Astrocyte (in vitro differentiated cells and primary cell): ENCODE measurements around the gene STAC2. TPM values are rescaled to one million over a fixed set of nuclear protein-coding genes. Genes with fewer than 3 reads are reported as not detected.

Experiments
- DNase-seq: peaks from one replicate; pipeline ENCODE4 v3.0.0-alpha.2; 2010; ENCODE audit warnings: low read depth
- FAIRE-seq: peaks from 2 replicates; lab custom pipeline; 2011; peaks lifted over from hg19 to GRCh38; lab: Jason Lieb, UNC
- H2AFZ ChIP-seq: 2 replicates; pipeline ENCODE4 v1.6.0; 2012; ENCODE audit warnings: low read depth, low read length, inconsistent platforms
- H3K27ac ChIP-seq: 2 replicates; pipeline ENCODE4 v1.5.1; 2011; ENCODE audit warnings: low read depth, low read length, inconsistent platforms
- H3K27me3 ChIP-seq: 2 replicates; pipeline ENCODE4 v1.6.0; 2011; ENCODE audit warnings: low read length, inconsistent platforms; ENCODE audit not compliant: insufficient read depth
- H3K36me3 ChIP-seq: 2 replicates; pipeline ENCODE4 v1.5.1; 2011; ENCODE audit warnings: low read length, inconsistent platforms; ENCODE audit not compliant: insufficient read depth
- H3K4me1 ChIP-seq: 2 replicates; pipeline ENCODE4 v1.5.1; 2011; ENCODE audit warnings: low read length, inconsistent platforms; ENCODE audit not compliant: insufficient read depth
- H3K4me2 ChIP-seq: 2 replicates; pipeline ENCODE4 v1.6.0; 2012; ENCODE audit warnings: low read length, inconsistent platforms
- H3K4me3 ChIP-seq: 2 replicates; pipeline ENCODE4 v1.5.1; 2011; ENCODE audit warnings: low read depth, mild to moderate bottlenecking, low read length, inconsistent platforms; ENCODE audit not compliant: insufficient read depth
- H3K79me2 ChIP-seq: 2 replicates; pipeline ENCODE4 v1.6.0; 2012; ENCODE audit warnings: mild to moderate bottlenecking, low read length, inconsistent platforms; ENCODE audit not compliant: insufficient read depth
- H3K9ac ChIP-seq: 2 replicates; pipeline ENCODE4 v1.6.0; 2012; ENCODE audit warnings: mild to moderate bottlenecking, low read length, inconsistent platforms
- H3K9me3 ChIP-seq: 2 replicates; pipeline ENCODE4 v1.5.1; 2012; ENCODE audit warnings: low read depth, mild to moderate bottlenecking, low read length, inconsistent platforms; ENCODE audit not compliant: insufficient read depth
- H4K20me1 ChIP-seq: 2 replicates; pipeline ENCODE4 v1.6.0; 2012; ENCODE audit warnings: low read length, inconsistent platforms; ENCODE audit not compliant: insufficient read depth
- H3K27ac Mint-ChIP-seq: one replicate; pipeline ENCODE4 v1.8.0; 2021; ENCODE audit warnings: mild to moderate bottlenecking, mixed read lengths; ENCODE audit not compliant: unreplicated experiment
- H3K27me3 Mint-ChIP-seq: one replicate; pipeline ENCODE4 v1.8.0; 2021; ENCODE audit warnings: low read depth, mixed read lengths; ENCODE audit not compliant: unreplicated experiment
- H3K36me3 Mint-ChIP-seq: one replicate; pipeline ENCODE4 v1.8.0; 2021; ENCODE audit warnings: low read depth, mixed read lengths; ENCODE audit not compliant: unreplicated experiment
- H3K4me1 Mint-ChIP-seq: one replicate; pipeline ENCODE4 v1.8.0; 2021; ENCODE audit warnings: low read depth, mixed read lengths; ENCODE audit not compliant: unreplicated experiment
- H3K4me3 Mint-ChIP-seq: one replicate; pipeline ENCODE4 v1.8.0; 2021; ENCODE audit warnings: mild to moderate bottlenecking, moderate library complexity, mixed read lengths; ENCODE audit not compliant: unreplicated experiment
- H3K9me3 Mint-ChIP-seq: one replicate; pipeline ENCODE4 v1.8.0; 2021; ENCODE audit warnings: mild to moderate bottlenecking, mixed read lengths; ENCODE audit not compliant: unreplicated experiment
- CTCF ChIP-seq: IDR thresholded peaks from 2 replicates; pipeline ENCODE4 v1.5.1; 2011; ENCODE audit warnings: low read depth, mild to moderate bottlenecking, inconsistent platforms, low read length, moderate library complexity; ENCODE audit not compliant: insufficient read depth
- EZH2 ChIP-seq: IDR thresholded peaks from 2 replicates; pipeline ENCODE4 v1.6.1; 2012; ENCODE audit warnings: mild to moderate bottlenecking, low read length, inconsistent platforms; ENCODE audit not compliant: insufficient read depth
- total RNA-seq: library from RNA; stranded (reverse); gene quantifications from 2 replicates; pipeline ENCODE4 v1.2.1, GENCODE V29; 2021

STAC2 gene
- total RNA-seq, 1 donor from 2014 or later, result not detected

- no peak for TF ChIP-seq CTCF
- TF ChIP-seq EZH2, result no peak
- no peak overlapping the region for H2AFZ ChIP-seq
- peaks cover 7% of the 10 kb centered on the region for H3K27me3 Mint-ChIP-seq
- DNase-seq (no peak), FAIRE-seq (no peak)
- H3K4me3 ChIP-seq, result no peak overlapping the region
- peaks cover 10% of the 10 kb centered on the region for H3K36me3 Mint-ChIP-seq
- no peaks in the 10 kb centered on the region for H3K9me3 Mint-ChIP-seq
- no peak overlapping the region for H3K4me3 Mint-ChIP-seq
- no peak overlapping the region for H3K4me2 ChIP-seq
- no peaks in the 10 kb centered on the region for H3K27me3 ChIP-seq
- no peak overlapping the region for H3K27ac Mint-ChIP-seq
- H3K4me1 ChIP-seq, result peaks cover 13% of the 10 kb centered on the region
- peaks cover 9% of the 10 kb centered on the region for H3K4me1 Mint-ChIP-seq
- no peak overlapping the region for H3K27ac ChIP-seq
- no peak overlapping the region for H3K9ac ChIP-seq
- peaks cover 18% of the 10 kb centered on the region for H3K36me3 ChIP-seq
- no peaks in the 10 kb centered on the region for H3K9me3 ChIP-seq
- H3K79me2 ChIP-seq, result no peaks in the 10 kb centered on the region
- peaks cover 25% of the 10 kb centered on the region for H4K20me1 ChIP-seq
Measured at GRCh38 chr17:39208136-39208535, 17.6 kb downstream of the STAC2 start.

- no peak overlapping the region for H3K4me3 ChIP-seq
- Mint-ChIP-seq H3K4me1 (peaks cover 27% of the 10 kb centered on the region), H3K36me3 (peaks cover 29% of the 10 kb centered on the region), H3K4me3 (no peak overlapping the region), H3K27ac (no peak overlapping the region), H3K9me3 (no peaks in the 10 kb centered on the region), H3K27me3 (peaks cover under 1% of the 10 kb centered on the region)
- H3K36me3 ChIP-seq, result peaks cover 33% of the 10 kb centered on the region
- H3K79me2 ChIP-seq, result peaks cover 28% of the 10 kb centered on the region
- DNase-seq (no peak), FAIRE-seq (no peak)
- H3K27ac ChIP-seq, result no peak overlapping the region
- no peak overlapping the region for H2AFZ ChIP-seq
- H3K9me3 ChIP-seq, result no peaks in the 10 kb centered on the region
- no peaks in the 10 kb centered on the region for H3K27me3 ChIP-seq
- no peak for TF ChIP-seq EZH2
- TF ChIP-seq CTCF, result no peak
- H3K4me1 ChIP-seq, result peaks cover 35% of the 10 kb centered on the region
- peaks cover 51% of the 10 kb centered on the region for H4K20me1 ChIP-seq
- H3K4me2 ChIP-seq, result no peak overlapping the region
- H3K9ac ChIP-seq, result no peak overlapping the region
Measured at GRCh38 chr17:39205112-39205526, 20.6 kb downstream of the STAC2 start.

- Mint-ChIP-seq H3K4me3 (no peak overlapping the region), H3K27me3 (no peaks in the 10 kb centered on the region), H3K4me1 (peaks cover 29% of the 10 kb centered on the region), H3K36me3 (peaks cover 31% of the 10 kb centered on the region), H3K27ac (no peak overlapping the region), H3K9me3 (no peaks in the 10 kb centered on the region)
- no peak for FAIRE-seq
- H3K9ac ChIP-seq, result no peak overlapping the region
- H4K20me1 ChIP-seq, result peaks cover 51% of the 10 kb centered on the region
- no peaks in the 10 kb centered on the region for H3K27me3 ChIP-seq
- H2AFZ ChIP-seq, result no peak overlapping the region
- no peaks in the 10 kb centered on the region for H3K9me3 ChIP-seq
- peaks cover 26% of the 10 kb centered on the region for H3K4me1 ChIP-seq
- no peak overlapping the region for H3K27ac ChIP-seq
- DNase-seq, result no peak
- H3K4me2 ChIP-seq, result no peak overlapping the region
- H3K4me3 ChIP-seq, result no peak overlapping the region
- H3K79me2 ChIP-seq, result peaks cover 30% of the 10 kb centered on the region
- H3K36me3 ChIP-seq, result peaks cover 33% of the 10 kb centered on the region
- TF ChIP-seq CTCF (no peak), EZH2 (no peak)
Measured at GRCh38 chr17:39204245-39204644, 21.5 kb downstream of the STAC2 start.
